GM18505 (cell line): Measurements from ENCODE around the gene DAP3.
"Not testable (repeated sequence)": the region's sequence is repeated elsewhere in the genome, so short reads cannot be mapped to it uniquely, and the experiment has no call there.

ENCODE experiments used
- ATAC-seq: cut with Tn5 transposase; IDR thresholded peaks from one replicate; pipeline ENCODE4 v1.9.1; 2021; ENCODE audit not compliant: unreplicated experiment
- POLR2A ChIP-seq: IDR thresholded peaks from 4 replicates; pipeline ENCODE4 v1.6.1; 2011; ENCODE audit warnings: borderline replicate concordance; ENCODE audit not compliant: insufficient read depth, insufficient read length; ENCODE audit errors: extremely low read depth

Gene DAP3

GRCh38 chr1:155719703-155720102 is 30.8 kb downstream of the DAP3 start:
- no peak for TF ChIP-seq POLR2A
- no peak for ATAC-seq

- no peak for ATAC-seq
- no peak for TF ChIP-seq POLR2A
Observed at GRCh38 chr1:155725142-155725541, 36.3 kb downstream of the DAP3 start.

- no peak for ATAC-seq
- TF ChIP-seq POLR2A, result no peak
Observed at GRCh38 chr1:155729031-155729898, 40.4 kb downstream of the DAP3 start.

- TF ChIP-seq POLR2A, result no peak
- no peak for ATAC-seq
Observed at GRCh38 chr1:155740995-155741394, 52.1 kb downstream of the DAP3 start.

- no peak for TF ChIP-seq POLR2A
- ATAC-seq, result no peak
Observed at GRCh38 chr1:155741908-155742307, 53.0 kb downstream of the DAP3 start.

- no peak for ATAC-seq
- no peak for TF ChIP-seq POLR2A
Observed at GRCh38 chr1:155744711-155745283, 55.9 kb downstream of the DAP3 start.

- peak; percentile 89 for ATAC-seq
- TF ChIP-seq POLR2A, result peak; percentile 82
Observed at GRCh38 chr1:155745284-155746228, 56.7 kb downstream of the DAP3 start.

GRCh38 chr1:155747586-155747985 is 58.7 kb downstream of the DAP3 start:
- not testable (repeated sequence) for ATAC-seq

GRCh38 chr1:155748141-155748540 is 59.2 kb downstream of the DAP3 start:
- ATAC-seq, result not testable (repeated sequence)

- not testable (repeated sequence) for ATAC-seq
Observed at GRCh38 chr1:155759017-155759416, 70.1 kb downstream of the DAP3 start.

- no peak for TF ChIP-seq POLR2A
- no peak for ATAC-seq
Observed at GRCh38 chr1:155759966-155760630, 71.2 kb downstream of the DAP3 start.

- no peak for ATAC-seq
- TF ChIP-seq POLR2A, result no peak
Observed at GRCh38 chr1:155760751-155761475, 72.0 kb downstream of the DAP3 start.
